T47D (cell line): Measurements from ENCODE around the gene SPTBN4.
A peak's percentile ranks its signal among the peaks of the same experiment; 100 is the strongest.

Experiments
- DNase-seq, 2 experiments: peaks; one replicate each; pipeline versions ENCODE4 v3.0.0 to v3.0.0-alpha.2; 2011 to 2012; ENCODE audit warnings: low read depth in 1 of 2, low spot score in 1 of 2
- JUND ChIP-seq: IDR thresholded peaks from 2 replicates; pipeline ENCODE4 v1.6.1; 2012; ENCODE audit warnings: low read depth
- in situ Hi-C: cut with HindIII; loops from 2 replicates; pipeline ENCODE4 v1.10.0; 2016; ENCODE audit warnings: low sequenced_read_pairs, low pct_unique_long_range_greater_than_20kb

SPTBN4 gene

GRCh38 chr19:40466985-40467734 lies at the start of gene SPTBN4:
TSS of gene SPTBN4 (plus strand) at chr19:40467001. CDS start at chr19:40472622, 5,621 bp downstream.
- DNase-seq: no peak
- in situ Hi-C loops: no loop called here
- no peak for TF ChIP-seq JUND

DNA sequence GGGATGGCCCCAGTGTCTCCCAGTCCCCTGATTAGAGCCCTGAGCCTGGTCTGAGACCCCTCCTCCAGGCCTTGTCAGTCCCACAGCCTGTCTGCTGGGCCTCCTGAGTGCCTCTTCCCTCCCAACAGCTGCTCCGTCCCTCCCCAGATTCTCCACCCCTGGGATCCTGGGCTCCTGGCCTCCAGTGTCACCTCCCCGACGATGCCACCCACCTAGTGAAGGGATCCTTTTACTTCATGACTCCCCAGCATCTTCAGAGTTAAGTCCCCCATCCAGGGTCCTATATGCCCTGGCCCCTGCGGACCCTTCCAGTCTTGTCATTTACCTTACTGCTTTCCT lies 49.2 kb upstream of the SPTBN4 start:
- DNase-seq: no peak
- in situ Hi-C loops: no loop called here

GRCh38 chr19:40418040-40418439 lies 48.8 kb upstream of the SPTBN4 start:
- DNase-seq: no peak
- in situ Hi-C loops: no loop called here
- TF ChIP-seq JUND: no peak

More for the DNA sequence above, 49.2 kb upstream of the SPTBN4 start:
- no peak for TF ChIP-seq JUND

GRCh38 chr19:40419066-40419612 lies 47.7 kb upstream of the SPTBN4 start:
- no peak for TF ChIP-seq JUND
- no peak for DNase-seq
- in situ Hi-C loops: no loop called here

DNA sequence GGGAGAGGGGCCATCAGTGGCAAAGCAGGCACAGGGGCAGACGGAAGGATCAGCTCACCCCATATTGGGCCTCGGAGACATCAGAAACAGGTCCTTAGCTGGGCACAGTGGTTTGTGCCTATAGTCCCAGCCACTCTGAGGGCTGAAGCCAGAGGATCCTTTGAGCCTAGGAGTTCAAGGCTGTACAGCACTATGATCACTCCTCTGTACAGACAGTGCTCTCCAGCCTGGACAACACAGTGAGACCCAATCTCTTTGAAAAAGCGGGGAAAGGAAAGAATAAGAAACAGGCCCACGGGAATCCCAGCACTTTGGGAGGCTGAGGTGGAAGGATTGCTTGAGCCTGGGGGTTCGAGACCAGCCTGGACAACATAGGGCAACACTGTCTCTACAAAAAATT lies 47.0 kb upstream of the SPTBN4 start:
- no peak for DNase-seq
- TF ChIP-seq JUND: no peak
- in situ Hi-C loops: no loop called here

DNA sequence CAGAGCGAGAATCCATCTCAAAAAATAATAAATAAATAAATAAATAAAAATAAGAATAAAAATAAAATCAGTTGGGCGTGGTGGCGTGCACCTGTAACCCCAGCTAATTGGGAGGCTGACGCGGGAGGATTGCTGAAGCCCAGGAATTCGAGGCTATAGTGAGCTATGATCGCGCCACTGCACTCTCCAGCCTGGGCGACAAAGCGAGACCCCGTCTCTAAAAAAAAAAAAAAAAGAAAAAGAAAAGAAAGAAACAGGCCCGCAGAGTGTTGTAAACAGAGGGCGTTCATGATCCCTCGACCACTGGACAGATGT lies 46.4 kb upstream of the SPTBN4 start:
- DNase-seq: no peak
- no peak for TF ChIP-seq JUND

DNA sequence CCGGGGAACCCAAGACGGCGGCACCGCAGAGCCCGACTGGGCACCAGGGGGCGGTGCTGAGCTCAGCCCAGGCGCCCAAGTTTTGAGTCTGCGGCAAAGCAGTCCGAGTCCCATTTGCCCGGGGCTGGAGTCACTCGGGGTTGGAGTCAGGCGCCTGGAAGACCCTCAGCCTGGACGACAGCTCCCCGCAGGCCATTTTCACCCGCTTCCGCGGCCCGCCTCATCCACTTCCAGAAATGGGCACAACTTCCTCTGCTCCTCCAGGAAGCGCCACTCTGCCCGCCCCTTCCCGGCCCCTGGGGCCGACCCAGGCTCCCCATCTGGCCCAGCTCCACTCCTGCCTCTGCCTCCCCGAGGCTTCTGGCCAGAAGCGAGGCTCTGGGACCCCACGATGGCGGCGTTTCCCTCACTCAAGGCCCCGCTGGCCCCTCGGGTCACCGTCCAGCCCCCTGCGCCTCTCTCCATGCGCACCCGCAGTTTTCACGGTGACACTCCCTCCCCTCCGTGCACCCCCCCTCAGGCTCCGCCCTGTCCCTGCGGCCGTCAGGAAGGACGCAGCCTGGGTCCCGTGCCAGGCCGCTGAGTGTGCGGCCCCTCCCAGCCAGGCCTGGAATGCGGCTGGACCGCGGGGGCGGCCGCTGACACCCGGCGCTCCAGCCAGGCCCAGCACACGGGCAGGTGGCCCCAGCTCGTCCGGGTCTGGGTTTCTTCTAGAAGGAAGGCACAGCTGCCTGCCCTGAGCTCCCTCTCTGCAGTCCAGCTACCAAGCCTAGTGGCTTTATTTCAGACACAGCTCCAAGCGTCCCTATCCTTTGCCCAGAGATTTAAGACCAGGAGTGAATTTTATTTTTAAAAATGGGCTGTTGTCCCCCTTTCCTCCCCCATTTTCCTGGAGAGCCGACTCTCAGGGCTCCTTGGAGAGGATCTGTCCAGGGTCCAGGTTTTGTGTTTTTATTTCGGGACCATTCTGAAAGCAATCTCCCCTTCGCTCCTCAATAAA lies 45.7 kb upstream of the SPTBN4 start:
- peak; percentile 61 to 95 for DNase-seq
- no peak for TF ChIP-seq JUND
- in situ Hi-C loops: no loop called here

More for the DNA sequence above, 46.4 kb upstream of the SPTBN4 start:
- in situ Hi-C loops: no loop called here

DNA sequence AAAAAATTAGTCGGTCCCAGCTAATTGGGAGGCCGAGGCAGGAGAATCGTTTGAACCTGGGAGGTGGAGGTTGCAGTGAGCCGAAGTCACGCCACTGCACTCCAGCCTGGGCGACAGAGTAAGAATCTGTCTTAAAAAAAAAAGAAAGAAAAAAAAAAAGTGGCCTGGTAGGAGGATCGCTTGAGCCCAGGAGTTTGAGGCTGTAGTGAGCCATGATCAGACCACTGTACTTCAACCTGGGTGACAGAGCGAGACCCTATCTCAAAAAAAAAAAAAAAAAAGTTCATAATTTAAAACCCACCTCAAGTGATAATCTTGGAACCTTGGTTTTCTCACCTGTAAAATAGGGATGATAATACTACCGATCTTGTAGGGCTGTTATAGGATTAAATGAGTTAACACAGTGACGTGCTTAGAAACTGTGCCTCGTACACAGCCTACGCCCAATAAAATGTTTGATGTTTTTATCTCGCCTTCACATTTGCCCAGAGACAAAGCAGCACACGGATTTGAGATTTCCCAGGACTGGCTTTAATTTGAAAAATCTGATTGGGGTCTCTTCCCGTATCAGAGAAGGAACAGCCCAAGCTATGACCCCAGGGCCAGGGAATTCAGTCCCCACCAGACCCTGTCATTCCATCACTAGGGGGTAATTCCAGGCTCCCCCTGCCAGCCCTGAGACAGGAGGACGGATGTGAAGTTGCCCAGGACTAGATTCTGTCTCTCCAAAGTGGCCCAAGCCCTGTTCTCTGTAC lies 44.6 kb upstream of the SPTBN4 start:
- DNase-seq: no peak
- no peak for TF ChIP-seq JUND
- in situ Hi-C loops: no loop called here

- no peak for TF ChIP-seq JUND
- no peak for DNase-seq
- in situ Hi-C loops: no loop called here
These were observed 43.8 kb upstream of the SPTBN4 start for GRCh38 chr19:40422748-40423566.

DNA sequence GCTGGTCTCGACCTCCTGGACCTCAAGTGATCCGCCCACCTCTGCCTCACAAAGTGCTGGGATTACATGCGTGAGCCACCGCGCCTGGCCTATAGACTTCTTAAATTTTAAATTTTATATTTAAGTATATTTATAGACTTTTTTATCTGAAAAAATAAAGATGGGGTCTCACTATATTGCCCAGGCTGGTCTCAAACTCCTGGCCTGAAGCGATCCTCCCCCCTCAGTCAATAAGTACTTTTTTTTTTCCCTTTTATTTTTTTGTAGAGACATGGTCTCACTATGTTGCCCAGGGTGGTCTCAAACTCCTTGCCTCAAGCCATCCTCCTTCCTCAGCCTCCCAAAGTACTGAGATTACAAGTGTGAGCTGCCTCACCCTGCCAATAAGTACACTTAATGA lies 42.9 kb upstream of the SPTBN4 start:
- in situ Hi-C loops: no loop called here
- no peak for TF ChIP-seq JUND
- no peak for DNase-seq

GRCh38 chr19:40424637-40425449 lies 42.0 kb upstream of the SPTBN4 start:
- TF ChIP-seq JUND: no peak

More at GRCh38 chr19:40424637-40425449, 42.0 kb upstream of the SPTBN4 start:
- DNase-seq: no peak
- in situ Hi-C loops: no loop called here
